ENCODE results near the gene GALNS. TPM values are rescaled to one million over a fixed set of nuclear protein-coding genes. Genes with fewer than 3 reads are reported as not detected.

The GALNS gene
- total and polyA plus RNA-seq, 2 of the 4 experiments (the other 2 are of a cell fraction), result 7.2 to 32.5 TPM

DNA sequence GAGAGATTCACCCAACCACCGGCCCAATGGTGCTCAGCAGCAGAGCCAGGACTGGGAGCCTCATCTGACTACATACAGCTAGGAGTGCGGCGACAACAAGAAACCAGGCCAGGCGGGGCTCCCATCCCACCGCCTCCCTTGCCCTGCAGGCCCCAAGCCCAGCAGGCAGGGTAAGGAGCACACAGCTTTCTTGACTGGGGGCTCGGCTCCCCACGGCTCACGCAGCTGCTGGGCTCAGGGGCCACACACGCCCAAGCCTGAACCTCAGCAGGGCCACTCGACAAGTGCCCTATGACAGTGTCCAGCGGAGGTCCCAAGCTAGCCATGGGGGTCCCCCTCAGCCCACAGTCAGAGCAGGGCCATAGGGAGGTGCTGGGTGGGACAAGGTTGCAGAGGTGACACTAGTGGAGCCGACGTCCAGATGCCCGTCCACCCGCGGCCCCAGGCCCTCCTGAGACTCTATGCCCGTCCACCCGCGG, 85.4 kb downstream of the GALNS start:
- POLR2A ChIA-PET (ENCODE audit: unreplicated experiment), result no interaction called here
- H3K4me2 ChIP-seq (ENCODE audit: low read depth, low read length), result peak overlapping the region; percentile 54

More for the DNA sequence above, 85.4 kb downstream of the GALNS start:
- WGBS, 2 experiments (ENCODE audit: extremely low coverage in 2 of 2, insufficient read length in 1 of 2), result 86% methylated on average over 4 of the region's 19 CpGs; no CpG with 5 or more reads in 1 of the 2 experiments
- TF ChIP-seq BHLHE40 (IDR thresholded peaks at IDR 0.05; ENCODE audit: low read depth, low read length) (no peak), NFE2L2 (IDR thresholded peaks at IDR 0.05; ENCODE audit: low read depth, low read length) (no peak), MAFK (IDR thresholded peaks at IDR 0.05; ENCODE audit: low read depth, low read length) (no peak), POLR2A (IDR thresholded peaks at IDR 0.05; ENCODE audit: low read depth, low read length) (no peak), SMC3 (IDR thresholded peaks at IDR 0.05; ENCODE audit: low read depth, low read length) (no peak), RAD21 (IDR thresholded peaks at IDR 0.05; ENCODE audit: low read length) (no peak), CTCF (conservative IDR thresholded peaks at IDR 0.05; ENCODE audit: low read depth, low read length) (no peak), MAZ (IDR thresholded peaks at IDR 0.05; ENCODE audit: borderline replicate concordance, low read depth, low read length) (no peak), RFX5 (IDR thresholded peaks at IDR 0.05; ENCODE audit: low read depth, low read length) (no peak), CEBPB (IDR thresholded peaks at IDR 0.05; ENCODE audit: low read depth, low read length) (no peak), CHD1 (IDR thresholded peaks at IDR 0.05; ENCODE audit: low read depth, low read length) (no peak), RCOR1 (IDR thresholded peaks at IDR 0.05; ENCODE audit: insufficient replicate concordance, low read length) (no peak), USF2 (IDR thresholded peaks at IDR 0.05; ENCODE audit: low read depth, low read length) (no peak), FOS (IDR thresholded peaks at IDR 0.05; ENCODE audit: low read depth, low read length) (no peak), MXI1 (IDR thresholded peaks at IDR 0.05; ENCODE audit: borderline replicate concordance, low read depth, low read length) (no peak)
- TF ChIP-seq, protein P1, sequence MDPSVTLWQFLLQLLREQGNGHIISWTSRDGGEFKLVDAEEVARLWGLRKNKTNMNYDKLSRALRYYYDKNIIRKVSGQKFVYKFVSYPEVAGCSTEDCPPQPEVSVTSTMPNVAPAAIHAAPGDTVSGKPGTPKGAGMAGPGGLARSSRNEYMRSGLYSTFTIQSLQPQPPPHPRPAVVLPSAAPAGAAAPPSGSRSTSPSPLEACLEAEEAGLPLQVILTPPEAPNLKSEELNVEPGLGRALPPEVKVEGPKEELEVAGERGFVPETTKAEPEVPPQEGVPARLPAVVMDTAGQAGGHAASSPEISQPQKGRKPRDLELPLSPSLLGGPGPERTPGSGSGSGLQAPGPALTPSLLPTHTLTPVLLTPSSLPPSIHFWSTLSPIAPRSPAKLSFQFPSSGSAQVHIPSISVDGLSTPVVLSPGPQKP (IDR thresholded peaks at IDR 0.05; ENCODE audit: borderline replicate concordance, low read depth, low read length), result no peak
- peak overlapping the region; percentile 13 for H2AFZ ChIP-seq (replicated peaks; ENCODE audit: low read length, poor library complexity)
- H2BK120ac ChIP-seq (ENCODE audit: low read depth, low read length), result peak overlapping the region; percentile 65
- peak overlapping the region; percentile 49; the same call in 1 of the 2 replicates for H4K91ac ChIP-seq (ENCODE audit: insufficient read depth, low read depth, low read length)
- H2AK9ac ChIP-seq (replicated peaks; ENCODE audit: low read depth, low read length, poor library complexity), result peak overlapping the region; percentile 99
- peaks cover 15 to 86% of the 10 kb centered on the region in 2 experiments for H3K79me1 ChIP-seq (ENCODE audit: low read depth in 1 of 2, low read length in 2 of 2)
- peak overlapping the region; percentile 65 for H3K27ac ChIP-seq (ENCODE audit: insufficient read depth, low read length)
- in situ Hi-C loops (cut with MboI; ENCODE audit: low sequenced_read_pairs), result no loop called here
- H3K9ac ChIP-seq (ENCODE audit: low read depth, low read length), result peak overlapping the region; percentile 4; the same call in 1 of the 2 replicates
- BruUV-seq (replicated peaks), result no TSS peak
- peaks cover 93% of the 10 kb centered on the region for H4K20me1 ChIP-seq (ENCODE audit: insufficient read depth, low read length)
- DNase-seq (no peak), ATAC-seq (ENCODE audit: low read depth) (no peak)
- H3K14ac ChIP-seq (replicated peaks; ENCODE audit: low read depth, low read length), result peak overlapping the region; percentile 70
- H4K5ac ChIP-seq (ENCODE audit: low read depth, low read length), result peak overlapping the region; percentile 53
- H3K4me1 ChIP-seq (ENCODE audit: control insufficient read depth, insufficient read depth, low read length), result peaks cover 62% of the 10 kb centered on the region
- H3K9me1 ChIP-seq (ENCODE audit: insufficient read depth, low read length), result peaks cover 40% of the 10 kb centered on the region
- peak overlapping the region; percentile 35; the same call in 1 of the 2 replicates for H3K18ac ChIP-seq (ENCODE audit: low read depth, low read length)
- H3K4me3 ChIP-seq (ENCODE audit: insufficient read depth, low read depth, low read length), result no peak overlapping the region
- no peak overlapping the region for H3K56ac ChIP-seq (ENCODE audit: extremely low read depth, insufficient read depth, low read length)
- H3K4ac ChIP-seq (ENCODE audit: low read depth, low read length), result peak overlapping the region; percentile 91
- H4K8ac ChIP-seq (ENCODE audit: low read depth in 2 of 2, low read length in 2 of 2), result peak overlapping the region in 1 of 2 experiments; percentile 46; a peak in 2 of 4 replicates
- H2BK5ac ChIP-seq (ENCODE audit: low read depth, low read length, poor library complexity, severe bottlenecking), result peak overlapping the region; percentile 81
- CTCF ChIA-PET, result interaction anchor here (1.4 to 1.5 kb wide), 2 partner anchors 16 to 34 kb away, joined by 3 to 4 read pairs; no protein-coding TSS in a partner anchor
- dilution Hi-C loops (cut with HindIII; ENCODE audit: low sequenced_read_pairs, unreplicated experiment), result no loop called here
- no peak overlapping the region for H2BK20ac ChIP-seq (ENCODE audit: low read depth, low read length)
- no peaks in the 10 kb centered on the region for H3K27me3 ChIP-seq (ENCODE audit: control insufficient read depth, insufficient read depth, low read length)
- intact Hi-C loops (cut with micrococcal nuclease), result no loop called here
- no peak overlapping the region for H2BK15ac ChIP-seq (ENCODE audit: low read depth, low read length)
- H3K36me3 ChIP-seq (ENCODE audit: control insufficient read depth, insufficient read depth, low read length), result no peaks in the 10 kb centered on the region
- no peaks in the 10 kb centered on the region for H3K9me3 ChIP-seq (ENCODE audit: control insufficient read depth, insufficient read depth, low read length)
- H2AK5ac ChIP-seq (ENCODE audit: low read depth, low read length), result peak overlapping the region; percentile 95
- peak overlapping the region; percentile 35 for H3K23ac ChIP-seq (ENCODE audit: low read depth, low read length)

All from IMR-90 (cell line).